M059J (cell line): ENCODE measurements around the gene PLA2R1. TPM values are rescaled to one million over a fixed set of nuclear protein-coding genes. Genes with fewer than 3 reads are reported as not detected.
"Not testable (repeated sequence)": the region's sequence is repeated elsewhere in the genome, so short reads cannot be mapped to it uniquely, and the experiment has no call there.

Experiments used
- DNase-seq: peaks from one replicate; pipeline ENCODE4 v3.0.0-alpha.2; 2012; ENCODE audit warnings: low read depth
- total RNA-seq: library from RNA; depleted of rRNA; stranded (reverse); fragments of >200 nt; shearing (Covaris generic); gene quantifications from 2 replicates; pipeline ENCODE4 v1.2.3, GENCODE V29; 2014

PLA2R1 gene
- total RNA-seq, 1 experiment from 2014 or later: 1.8 TPM

DNA sequence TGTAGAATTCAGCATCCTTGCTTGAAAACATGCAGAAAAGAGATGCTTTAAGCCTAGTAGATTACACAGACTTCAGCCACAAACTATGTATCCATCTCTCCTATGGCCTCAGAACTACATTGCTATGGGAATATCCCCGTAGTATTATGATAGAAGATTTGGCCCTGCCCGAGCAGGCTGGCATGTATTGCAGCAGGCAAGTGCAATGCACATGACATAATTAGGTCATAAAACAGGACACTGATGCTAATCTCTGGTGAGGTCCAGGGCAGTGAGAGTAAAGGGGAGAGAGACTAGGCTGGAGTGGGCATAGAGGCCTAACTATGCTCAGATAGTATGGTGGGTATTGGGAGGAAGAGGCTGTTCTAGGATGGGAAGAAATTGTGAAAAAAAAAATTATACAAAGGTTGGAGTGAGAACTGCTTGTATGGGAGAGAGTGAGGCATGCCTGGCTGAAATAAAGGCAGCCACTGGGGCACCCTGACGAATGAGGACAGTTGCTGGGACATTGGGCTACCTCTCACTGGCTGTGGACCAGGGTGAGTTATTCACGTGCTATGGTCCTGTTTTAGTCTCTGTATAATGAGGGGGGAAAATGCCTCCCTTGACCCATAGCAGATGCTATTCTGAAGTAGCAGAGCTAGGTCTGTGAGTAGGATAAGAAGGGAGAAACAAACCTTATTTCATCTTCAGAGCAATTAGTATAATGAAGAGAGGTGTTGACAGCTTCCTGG is 1.6 kb upstream of the PLA2R1 start:
- DNase-seq: no peak

DNA sequence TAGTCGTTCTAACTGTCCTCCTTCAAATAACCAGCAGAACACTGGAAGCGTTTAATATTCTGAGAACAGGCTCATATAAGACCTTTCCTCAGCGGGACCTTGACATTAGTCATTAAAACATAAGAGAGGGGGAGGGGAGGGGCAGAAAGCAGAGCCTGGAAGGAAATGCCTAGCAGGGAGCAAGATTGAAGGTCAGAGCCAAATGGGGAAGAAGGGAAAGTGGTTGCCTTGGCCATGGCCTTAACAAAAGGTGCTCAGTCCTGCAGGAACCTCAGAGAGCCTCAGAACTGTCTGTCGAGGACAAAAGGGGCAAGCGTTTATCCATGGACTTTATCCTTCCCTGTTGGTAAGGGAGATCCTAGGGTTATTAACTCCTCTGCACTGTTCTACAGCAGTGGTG is 856 bp upstream of the PLA2R1 start:
- DNase-seq: no peak

GRCh38 chr2:160061944-160062291 is 497 bp downstream of the PLA2R1 start:
- DNase-seq: no peak

- DNase-seq: no peak
Measured at GRCh38 chr2:160061533-160061932, 882 bp downstream of the PLA2R1 start.

GRCh38 chr2:160060297-160060696 is 2.1 kb downstream of the PLA2R1 start:
- no peak for DNase-seq

DNA sequence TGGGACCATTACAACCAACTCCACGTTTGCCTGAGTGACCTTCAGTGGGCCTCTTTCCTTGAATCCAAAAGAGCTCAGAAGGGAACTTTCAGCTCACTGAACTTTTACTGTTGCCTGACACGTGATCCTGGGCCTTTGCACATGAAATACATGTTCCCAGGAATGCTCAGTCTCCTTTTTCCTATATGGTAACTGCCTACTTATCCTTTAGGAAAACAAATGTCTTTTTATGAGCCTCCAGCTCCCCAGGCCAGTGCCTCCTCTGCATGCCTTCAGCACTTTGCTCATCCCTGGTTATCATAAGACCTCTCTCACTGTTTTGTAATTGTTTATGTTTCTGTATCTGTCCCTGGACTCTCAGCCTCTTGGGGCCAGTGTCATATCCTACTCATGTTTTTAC is 5.1 kb downstream of the PLA2R1 start:
- DNase-seq: no peak

DNA sequence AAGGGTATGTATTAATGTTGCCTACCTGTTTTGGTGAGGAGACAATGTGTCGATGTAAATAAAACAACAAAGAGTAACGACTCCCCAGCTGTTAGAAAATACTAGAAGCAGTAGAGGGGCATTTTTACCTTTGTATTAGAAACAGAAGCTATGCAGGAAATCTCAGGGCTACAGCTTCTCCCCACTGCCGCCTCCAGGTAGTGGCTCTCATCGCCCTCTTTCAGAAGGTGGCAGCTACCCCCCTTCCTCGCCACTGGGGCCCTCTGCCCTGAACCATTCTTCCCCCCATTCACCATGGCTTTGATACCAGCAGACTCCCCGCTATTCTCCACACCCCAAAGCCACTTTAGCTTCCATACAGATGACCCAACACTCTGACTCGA is 6.7 kb downstream of the PLA2R1 start:
- DNase-seq: no peak

- DNase-seq: peak; percentile 30
Measured at GRCh38 chr2:160054984-160055725, 7.3 kb downstream of the PLA2R1 start.

- no peak for DNase-seq
Measured at GRCh38 chr2:160053946-160054345, 8.5 kb downstream of the PLA2R1 start.

DNA sequence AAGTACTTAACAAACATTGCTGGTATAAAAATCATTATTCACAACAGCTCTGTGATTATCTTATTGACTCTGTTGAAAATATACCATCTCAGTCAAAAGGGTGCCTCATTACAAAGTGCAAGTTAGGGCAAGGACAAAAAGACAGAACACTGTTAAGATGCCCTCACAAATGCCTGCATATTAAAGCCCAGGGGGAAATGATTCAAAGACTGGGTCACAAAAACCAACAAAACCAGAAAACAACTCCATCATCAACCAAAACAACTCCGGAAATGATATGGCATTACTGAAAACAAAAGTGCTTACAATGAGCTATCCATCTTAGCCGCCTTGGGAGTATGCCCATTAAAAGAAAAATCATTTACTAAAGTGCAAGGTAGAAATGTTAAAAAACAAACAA is 9.9 kb downstream of the PLA2R1 start:
- peak; percentile 35 for DNase-seq

- DNase-seq: no peak
Measured at GRCh38 chr2:160051371-160051800, 11.0 kb downstream of the PLA2R1 start.

DNA sequence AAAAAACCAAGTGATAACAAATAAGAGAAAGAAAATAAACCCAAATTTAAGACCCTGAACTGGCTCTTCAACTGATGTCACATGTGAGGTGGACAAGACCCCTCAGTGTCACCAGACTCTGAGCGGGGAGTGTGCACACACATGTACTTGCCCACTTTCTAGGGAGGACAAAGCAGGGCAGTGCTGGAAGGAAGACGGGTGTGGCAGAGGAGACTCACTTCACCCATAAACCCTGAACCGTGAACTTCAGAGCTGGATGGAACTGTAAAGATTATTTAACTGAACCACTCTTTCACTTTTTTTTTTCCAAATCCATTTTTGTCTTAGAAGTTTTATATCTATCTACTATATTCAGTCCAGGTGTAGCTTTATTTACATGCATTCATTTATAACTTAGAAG is 12.3 kb downstream of the PLA2R1 start:
- no peak for DNase-seq

DNA sequence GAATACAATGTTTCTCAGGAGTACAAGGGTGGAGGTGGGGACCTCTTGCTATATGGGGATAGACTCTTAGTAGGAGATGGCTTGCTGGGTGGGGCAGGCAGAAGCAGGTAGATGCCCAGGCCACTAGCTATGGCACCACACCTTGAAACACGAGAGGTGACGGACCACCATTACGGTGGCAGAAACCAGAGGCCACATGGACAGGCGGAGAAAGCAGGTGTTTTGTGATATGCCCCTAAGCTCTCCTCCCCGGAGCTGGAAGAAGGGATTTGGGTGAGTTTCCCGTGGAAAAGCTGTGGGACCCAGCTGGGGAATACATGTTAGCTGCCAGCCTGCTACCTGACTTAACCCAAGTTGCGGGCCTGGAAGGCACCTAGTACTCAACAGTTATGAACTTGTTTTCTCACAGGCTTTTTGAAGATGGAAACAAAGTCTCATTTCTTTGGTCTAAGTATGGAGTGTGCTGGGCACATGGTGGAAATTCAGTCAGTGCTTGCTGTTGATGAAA is 16.7 kb downstream of the PLA2R1 start:
- DNase-seq: no peak

- DNase-seq: no peak
Measured at GRCh38 chr2:160044728-160045127, 17.7 kb downstream of the PLA2R1 start.

DNA sequence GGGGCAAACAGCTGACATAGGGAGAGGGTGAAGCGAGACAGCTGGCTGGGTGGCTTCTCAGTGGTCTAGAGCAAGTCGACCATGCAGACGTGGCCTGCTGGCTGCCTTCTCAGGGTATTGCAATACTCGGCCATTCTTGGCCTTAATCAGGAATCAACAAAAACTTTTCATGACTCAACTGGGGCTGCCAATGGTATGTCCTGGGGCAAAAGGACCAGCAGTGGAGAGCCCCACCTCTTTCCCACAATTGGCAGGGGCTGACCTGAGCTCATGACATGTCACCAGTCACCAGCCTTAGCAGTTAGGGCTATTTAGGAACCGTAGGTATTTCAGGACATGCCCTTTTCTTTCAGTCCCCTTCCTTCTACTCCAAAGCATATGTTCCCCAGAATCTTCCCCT is 19.1 kb downstream of the PLA2R1 start:
- DNase-seq: peak; percentile 87

GRCh38 chr2:160042054-160042453 is 20.4 kb downstream of the PLA2R1 start:
- peak; percentile 21 for DNase-seq

DNA sequence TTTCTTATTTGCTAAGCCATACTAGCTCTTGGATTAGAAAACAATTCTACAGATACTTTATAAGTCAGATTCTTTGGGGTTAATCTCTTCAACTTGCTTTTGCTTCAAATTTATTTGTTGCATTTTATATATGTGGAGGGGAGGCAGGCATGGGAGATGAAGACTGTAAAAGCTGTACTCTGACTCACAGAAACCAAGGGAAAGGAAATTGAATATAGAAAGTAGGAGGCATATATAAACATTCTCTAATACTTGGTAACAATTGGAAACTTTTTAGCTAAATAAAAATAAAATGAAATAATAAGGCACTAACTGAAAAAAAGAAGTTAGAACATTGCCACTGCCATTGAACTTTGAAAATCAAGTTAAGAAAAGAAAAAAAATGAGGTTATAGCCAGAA is 21.3 kb downstream of the PLA2R1 start:
- no peak for DNase-seq

DNA sequence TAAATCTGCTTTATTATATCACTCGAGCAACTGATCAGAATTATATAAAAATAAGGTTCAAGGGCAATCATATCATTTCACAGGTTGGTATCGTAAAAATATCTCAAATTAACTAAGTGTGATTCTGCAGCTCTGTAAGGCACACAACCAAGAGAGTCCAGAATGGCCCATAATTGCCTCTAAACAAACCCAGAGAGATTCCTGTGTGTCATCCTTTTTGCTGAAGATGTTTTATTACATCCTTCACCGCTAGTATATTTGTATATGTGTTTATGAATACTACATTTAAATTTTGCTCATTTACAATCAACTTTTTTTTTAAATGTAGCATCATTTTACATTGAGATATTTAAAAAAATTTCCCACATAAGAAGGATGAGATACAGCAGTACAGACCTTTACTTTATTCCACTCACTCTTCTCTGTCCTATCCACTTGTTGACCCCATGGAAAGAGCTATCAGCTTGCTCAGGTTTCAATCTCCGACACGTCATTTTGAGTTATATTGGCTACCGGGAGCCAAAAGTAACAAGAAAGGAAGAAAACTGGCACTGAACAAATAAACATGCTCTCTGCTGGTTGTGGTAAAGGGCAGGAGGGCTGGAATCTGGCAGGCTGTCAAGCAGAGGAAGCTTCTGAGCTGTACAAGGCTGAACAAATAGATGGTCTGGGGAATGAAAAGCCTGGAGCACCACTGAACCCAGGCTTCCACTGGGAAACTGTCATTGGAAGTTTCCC is 23.1 kb downstream of the PLA2R1 start:
- peak; percentile 97 for DNase-seq

DNA sequence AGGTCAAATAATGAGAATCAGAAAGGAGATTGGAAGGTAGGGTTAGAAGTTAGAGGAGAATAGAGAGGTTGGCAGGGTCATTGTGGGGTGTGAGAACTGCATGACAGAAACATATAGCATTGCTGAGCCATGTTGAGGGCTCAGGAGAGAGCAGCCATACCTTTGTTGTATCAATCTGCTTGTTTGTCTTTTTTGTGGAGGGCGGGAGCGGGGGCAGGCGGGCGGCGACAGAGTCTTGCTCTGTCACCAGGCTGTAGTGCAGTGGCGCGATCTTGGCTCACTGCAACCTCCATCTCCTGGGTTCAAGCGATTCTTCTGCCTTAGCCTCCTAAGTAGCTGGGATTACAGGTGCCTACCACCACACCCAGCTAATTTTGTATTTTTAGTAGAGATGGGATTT is 23.8 kb downstream of the PLA2R1 start:
- DNase-seq: not testable (repeated sequence)

DNA sequence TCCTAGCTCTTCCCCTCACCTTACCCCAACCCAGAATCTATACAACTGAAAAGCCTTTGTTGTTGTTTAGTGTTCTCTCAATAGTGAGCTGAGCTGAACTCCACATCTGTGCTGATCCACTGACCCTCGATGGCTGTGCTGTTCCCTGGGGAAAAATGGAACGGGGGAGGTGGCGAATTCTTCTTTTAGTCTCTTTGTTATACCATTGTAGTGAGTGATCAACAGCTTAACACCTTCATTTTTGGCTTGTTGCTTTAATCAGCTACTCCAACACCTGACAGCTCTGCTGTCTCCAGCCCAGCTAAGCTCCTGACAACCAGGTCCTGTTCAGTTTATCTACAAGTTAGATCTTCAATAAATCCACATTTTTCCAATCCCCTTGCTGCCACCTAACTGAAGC is 25.7 kb downstream of the PLA2R1 start:
- no peak for DNase-seq

- DNase-seq: no peak
Measured at GRCh38 chr2:160035125-160035524, 27.3 kb downstream of the PLA2R1 start.

DNA sequence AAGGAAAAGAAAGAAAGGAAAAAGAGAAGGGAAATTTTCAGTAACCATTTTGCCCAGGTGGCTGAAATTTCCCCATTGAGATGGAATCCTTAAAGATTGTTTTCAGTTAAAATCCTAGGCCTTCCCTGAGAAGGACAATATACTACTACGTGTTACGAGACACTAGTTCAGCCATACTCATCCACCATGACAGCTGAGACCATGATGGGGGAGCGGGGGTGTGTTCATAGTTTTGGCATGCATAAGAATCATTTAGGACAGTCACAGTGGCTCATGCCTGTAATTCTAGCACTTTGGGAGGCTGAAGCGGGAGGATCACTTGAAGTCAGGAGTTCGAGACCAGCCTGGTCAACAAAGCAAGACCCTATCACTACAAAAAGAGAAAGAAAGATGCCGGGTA is 28.0 kb downstream of the PLA2R1 start:
- no peak for DNase-seq
